GM12875 (cell line): ENCODE data around the gene APRT.

Source experiments
- H3K4me3 ChIP-seq: one replicate; pipeline ENCODE4 v1.5.1; 2011; ENCODE audit warnings: low read depth, low read length, control low read depth
- TF ChIP-seq, protein P1 (sequence below): IDR thresholded peaks from 2 replicates; pipeline ENCODE4 v1.5.1; 2011; ENCODE audit warnings: low read depth, mild to moderate bottlenecking, control low read depth, inconsistent platforms, low read length, moderate library complexity, borderline replicate concordance; ENCODE audit not compliant: insufficient read depth

APRT gene

DNA sequence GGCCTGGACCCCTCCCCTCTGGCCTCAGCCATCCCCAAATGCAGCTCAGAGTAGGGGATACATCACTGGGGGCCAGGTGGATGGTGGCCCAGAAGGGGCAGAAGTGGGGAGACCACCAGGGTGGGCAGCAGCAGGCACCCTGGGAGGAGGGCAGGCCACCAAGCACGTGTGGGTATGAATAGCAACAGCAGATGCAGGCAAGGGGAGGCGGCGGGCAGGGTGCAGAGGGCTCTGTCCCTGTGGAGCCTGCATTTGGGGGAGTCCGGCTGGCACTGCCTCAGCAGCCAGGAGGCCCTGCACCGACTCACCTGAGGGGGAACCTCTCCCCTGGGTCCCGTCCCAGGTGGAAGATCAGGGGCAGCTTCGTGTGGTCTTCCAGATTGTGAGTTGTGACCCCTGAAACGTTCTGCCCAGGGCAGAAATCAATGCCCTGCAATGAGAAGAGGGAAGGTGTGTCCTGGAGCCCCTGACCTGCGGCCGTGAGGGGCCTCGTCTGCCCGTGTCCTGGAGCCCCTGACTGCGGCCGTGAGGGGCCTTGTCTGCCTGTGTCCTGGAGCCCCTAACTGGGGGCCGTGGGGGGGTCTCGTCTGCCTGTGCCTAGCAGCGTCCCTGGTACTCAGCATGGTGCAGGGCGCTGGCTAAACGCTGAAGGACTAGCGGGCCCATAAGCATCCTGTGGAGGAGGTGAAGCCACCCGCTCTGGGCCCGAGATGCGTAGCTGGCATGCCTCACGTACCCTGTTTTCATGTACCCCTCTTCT lies 10.7 kb upstream of the APRT start:
- TF ChIP-seq, protein P1, sequence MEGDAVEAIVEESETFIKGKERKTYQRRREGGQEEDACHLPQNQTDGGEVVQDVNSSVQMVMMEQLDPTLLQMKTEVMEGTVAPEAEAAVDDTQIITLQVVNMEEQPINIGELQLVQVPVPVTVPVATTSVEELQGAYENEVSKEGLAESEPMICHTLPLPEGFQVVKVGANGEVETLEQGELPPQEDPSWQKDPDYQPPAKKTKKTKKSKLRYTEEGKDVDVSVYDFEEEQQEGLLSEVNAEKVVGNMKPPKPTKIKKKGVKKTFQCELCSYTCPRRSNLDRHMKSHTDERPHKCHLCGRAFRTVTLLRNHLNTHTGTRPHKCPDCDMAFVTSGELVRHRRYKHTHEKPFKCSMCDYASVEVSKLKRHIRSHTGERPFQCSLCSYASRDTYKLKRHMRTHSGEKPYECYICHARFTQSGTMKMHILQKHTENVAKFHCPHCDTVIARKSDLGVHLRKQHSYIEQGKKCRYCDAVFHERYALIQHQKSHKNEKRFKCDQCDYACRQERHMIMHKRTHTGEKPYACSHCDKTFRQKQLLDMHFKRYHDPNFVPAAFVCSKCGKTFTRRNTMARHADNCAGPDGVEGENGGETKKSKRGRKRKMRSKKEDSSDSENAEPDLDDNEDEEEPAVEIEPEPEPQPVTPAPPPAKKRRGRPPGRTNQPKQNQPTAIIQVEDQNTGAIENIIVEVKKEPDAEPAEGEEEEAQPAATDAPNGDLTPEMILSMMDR = no peak
- H3K4me3 ChIP-seq = no peak overlapping the region

DNA sequence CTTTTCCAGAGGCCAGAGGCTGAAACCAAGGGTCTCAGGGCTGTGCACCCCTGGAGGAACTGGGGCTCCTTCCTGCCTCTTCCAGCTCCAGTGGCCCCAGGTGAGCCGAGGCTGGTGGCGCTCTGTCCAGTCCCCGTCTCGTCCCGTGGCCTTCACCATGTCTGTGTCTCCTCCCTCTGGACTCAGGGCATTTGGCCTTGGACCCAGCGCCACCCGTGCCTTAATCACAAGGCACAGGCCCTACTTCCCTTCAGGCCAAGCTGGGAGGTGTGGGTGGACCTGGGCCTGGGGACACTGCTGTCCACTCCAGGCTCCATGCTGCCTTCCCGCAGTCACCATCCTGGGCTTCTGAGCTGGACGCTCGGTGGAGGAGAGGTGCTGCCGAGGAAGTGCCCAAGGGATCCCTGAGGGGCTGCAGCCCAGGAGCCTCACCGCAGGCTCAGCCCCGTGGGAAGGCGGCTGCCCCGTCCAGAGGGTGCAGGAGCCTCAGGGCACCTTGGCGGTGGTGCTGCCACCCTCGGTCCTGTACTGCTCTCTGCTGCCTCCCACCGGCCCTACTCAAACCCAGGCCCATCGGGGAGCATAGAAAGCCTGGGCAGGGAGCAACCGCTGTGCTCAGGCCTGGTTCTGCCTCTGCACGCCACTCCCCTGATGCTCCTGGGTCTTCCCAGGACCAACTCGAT lies 9.6 kb upstream of the APRT start:
- TF ChIP-seq, protein P1 = peak; percentile 17; the same call in 1 of the 2 replicates
- no peak overlapping the region for H3K4me3 ChIP-seq

DNA sequence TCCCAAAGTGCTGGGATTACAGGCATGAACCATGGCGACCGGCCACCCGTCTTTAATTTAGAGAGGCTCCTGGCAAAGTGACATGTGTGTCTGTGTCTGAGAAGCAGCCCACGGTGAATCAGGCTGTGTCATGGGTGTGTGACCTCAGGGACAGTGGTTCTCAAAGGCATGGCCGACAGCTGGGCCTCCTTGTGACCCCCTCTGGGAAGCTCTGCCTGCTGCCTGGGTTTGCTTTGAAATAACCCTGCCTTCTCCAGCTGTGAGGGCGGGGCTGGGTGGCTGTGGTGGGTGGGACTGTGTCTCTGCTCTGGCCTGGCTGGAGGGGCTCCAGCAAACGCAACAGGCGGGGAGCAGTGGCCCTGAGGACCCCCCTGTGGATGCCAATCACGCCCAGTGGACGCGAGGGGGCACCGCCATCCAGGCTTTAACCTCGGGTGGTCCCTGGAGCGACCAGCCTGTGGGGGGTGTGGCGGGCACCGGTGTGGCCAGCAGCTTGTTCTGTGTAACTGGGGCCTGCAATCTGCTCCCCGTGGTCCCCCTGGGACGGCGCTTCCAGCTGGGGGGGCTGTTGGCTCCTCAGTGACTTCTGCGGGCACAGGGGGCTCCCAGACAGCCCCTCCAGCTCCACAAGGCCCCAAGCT lies 8.8 kb upstream of the APRT start:
- H3K4me3 ChIP-seq = no peak overlapping the region
- TF ChIP-seq, protein P1 = no peak

GRCh38 chr16:88819126-88819525 lies 7.4 kb upstream of the APRT start:
- TF ChIP-seq, protein P1 = no peak
- no peak overlapping the region for H3K4me3 ChIP-seq

- H3K4me3 ChIP-seq = no peak overlapping the region
- TF ChIP-seq, protein P1 = no peak
These were observed 6.8 kb upstream of the APRT start for GRCh38 chr16:88818575-88818874.

DNA sequence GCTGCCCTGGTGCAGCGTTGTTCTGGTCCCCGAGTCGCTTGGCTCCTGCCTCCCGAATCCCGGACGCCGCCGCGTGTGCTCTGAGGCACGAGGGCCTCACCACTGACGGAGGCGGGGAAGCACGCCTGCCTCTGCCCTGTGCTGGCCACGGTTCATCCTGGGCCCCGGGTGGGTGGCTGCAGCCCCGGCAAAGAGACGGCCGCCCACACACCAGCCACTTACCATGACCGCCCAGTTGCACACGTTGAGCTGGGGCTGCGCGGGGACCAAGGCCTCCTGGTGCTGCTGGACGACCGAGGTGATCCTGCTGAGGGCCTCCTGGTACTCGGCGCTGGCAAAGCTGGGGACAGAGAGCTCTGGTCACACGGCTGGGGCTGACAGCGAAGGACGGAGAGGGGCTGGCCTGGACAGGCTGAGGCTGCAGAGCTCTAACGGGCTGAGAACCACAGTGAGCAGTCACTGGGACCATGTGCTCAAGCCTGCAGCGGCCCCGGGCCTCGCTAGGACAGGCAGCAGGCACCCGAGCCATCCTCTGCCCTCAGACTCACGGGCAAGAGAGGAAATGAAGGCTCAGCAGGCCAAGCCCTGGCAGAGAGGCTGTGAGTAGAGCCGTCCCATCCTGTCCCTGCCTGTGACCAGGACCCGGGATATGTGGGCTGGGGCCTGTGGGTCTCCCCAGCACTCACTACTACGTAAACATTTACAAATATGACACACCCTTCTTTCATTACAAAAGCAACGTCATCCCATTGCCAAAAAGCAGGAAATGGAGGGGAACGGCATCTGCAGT lies 6.3 kb upstream of the APRT start:
- TF ChIP-seq, protein P1 = no peak

More for the DNA sequence above, 6.3 kb upstream of the APRT start:
- H3K4me3 ChIP-seq = no peak overlapping the region
